ENCODE data around the gene KPNB1. TPM values are rescaled to one million over a fixed set of nuclear protein-coding genes. Genes with fewer than 3 reads are reported as not detected.

Gene KPNB1
- total RNA-seq, 2 donors from 2014 or later = 91.4 to 102 TPM

DNA sequence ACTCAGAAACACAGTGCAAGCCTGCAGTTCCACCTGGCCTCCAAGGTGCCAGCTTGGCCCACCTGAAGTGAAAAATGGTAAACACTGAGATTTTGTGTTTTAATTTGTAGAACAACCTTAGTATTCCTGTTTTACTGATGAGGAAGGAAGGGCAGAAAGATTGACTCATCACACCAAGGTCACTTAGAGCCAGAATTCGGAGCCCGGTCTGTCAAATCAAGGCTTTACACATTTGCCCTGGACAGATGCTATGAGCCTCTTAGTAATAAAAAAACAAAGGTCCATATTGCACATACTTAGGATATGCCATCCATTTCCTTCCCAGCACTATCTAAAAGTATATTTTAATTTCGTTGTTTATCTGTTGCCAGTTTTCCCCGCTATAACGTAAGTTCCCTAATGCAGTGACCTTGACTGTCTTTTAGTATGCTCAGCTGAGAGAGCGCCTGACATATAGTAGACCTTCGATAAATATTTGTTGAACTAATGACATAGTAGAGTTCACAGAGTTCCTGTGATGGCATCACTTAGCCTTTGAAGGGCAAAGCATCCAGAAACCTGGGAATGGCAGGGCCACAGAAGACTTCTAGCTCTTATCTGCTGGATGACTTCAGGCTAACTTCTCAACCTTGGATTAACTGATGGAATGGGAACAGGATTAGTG is 37.1 kb downstream of the KPNB1 start:
- Histone ChIP-seq H3K4me3 (no peak overlapping the region), H3K27me3 (no peaks in the 10 kb centered on the region), H3K9me3 (no peaks in the 10 kb centered on the region), H3K27ac (no peak overlapping the region), H3K4me1 (no peaks in the 10 kb centered on the region), H3K36me3 (peaks cover 10% of the 10 kb centered on the region)
- TF ChIP-seq, protein P1, sequence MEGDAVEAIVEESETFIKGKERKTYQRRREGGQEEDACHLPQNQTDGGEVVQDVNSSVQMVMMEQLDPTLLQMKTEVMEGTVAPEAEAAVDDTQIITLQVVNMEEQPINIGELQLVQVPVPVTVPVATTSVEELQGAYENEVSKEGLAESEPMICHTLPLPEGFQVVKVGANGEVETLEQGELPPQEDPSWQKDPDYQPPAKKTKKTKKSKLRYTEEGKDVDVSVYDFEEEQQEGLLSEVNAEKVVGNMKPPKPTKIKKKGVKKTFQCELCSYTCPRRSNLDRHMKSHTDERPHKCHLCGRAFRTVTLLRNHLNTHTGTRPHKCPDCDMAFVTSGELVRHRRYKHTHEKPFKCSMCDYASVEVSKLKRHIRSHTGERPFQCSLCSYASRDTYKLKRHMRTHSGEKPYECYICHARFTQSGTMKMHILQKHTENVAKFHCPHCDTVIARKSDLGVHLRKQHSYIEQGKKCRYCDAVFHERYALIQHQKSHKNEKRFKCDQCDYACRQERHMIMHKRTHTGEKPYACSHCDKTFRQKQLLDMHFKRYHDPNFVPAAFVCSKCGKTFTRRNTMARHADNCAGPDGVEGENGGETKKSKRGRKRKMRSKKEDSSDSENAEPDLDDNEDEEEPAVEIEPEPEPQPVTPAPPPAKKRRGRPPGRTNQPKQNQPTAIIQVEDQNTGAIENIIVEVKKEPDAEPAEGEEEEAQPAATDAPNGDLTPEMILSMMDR (IDR thresholded peaks at IDR 0.05) = no peak
- DNase-seq (ENCODE audit: low spot score) = no peak

DNA sequence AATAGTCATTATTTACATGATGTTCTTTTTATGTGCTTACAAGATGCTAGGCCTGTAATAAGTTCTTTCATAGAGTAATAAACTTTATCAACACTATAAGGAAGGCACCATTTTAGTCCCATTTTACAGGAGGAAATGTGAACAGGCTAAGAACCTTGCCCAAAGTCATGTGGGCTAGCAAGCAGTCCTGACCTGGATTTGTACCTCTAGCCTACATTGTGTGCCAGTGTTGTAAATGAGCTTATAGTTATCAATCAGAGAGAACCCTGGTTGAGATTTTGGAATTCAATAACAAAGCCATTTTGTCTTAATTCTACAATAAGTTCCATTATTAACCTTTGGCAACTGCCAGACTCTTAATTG is 37.6 kb downstream of the KPNB1 start:
- no peaks in the 10 kb centered on the region for H3K9me3 ChIP-seq
- H3K27ac ChIP-seq = no peak overlapping the region
- H3K4me3 ChIP-seq = no peak overlapping the region
- no peak for DNase-seq (ENCODE audit: low spot score)
- TF ChIP-seq, protein P1 (IDR thresholded peaks at IDR 0.05) = no peak
- peaks cover 4% of the 10 kb centered on the region for H3K36me3 ChIP-seq
- H3K27me3 ChIP-seq = no peaks in the 10 kb centered on the region
- H3K4me1 ChIP-seq = no peaks in the 10 kb centered on the region

DNA sequence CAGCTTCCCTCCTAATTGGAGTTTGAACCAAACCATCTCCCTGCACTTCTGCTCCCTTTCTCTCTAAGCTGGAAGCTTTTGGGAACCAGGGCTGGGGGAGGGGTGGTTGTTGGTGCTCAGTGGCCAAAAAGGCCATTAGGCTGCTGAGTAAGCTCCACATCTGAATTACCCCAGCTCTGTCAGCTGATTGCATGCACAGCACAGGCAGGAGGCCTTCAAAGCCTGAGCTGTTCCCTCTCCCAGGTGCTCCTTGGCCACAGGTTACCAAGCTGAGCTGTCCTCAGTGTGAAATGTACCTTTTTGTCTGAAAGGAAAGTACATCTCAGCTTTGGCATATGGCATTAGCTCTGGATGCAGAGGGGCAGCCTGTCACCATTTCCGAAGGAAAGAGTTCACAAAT is 38.0 kb downstream of the KPNB1 start:
- H3K4me3 ChIP-seq = no peak overlapping the region
- DNase-seq (ENCODE audit: low spot score) = no peak
- peaks cover under 1% of the 10 kb centered on the region for H3K36me3 ChIP-seq
- peaks cover 0 to 3% of the 10 kb centered on the region in 2 donors for H3K4me1 ChIP-seq
- no peak overlapping the region for H3K27ac ChIP-seq
- TF ChIP-seq, protein P1 (IDR thresholded peaks at IDR 0.05) = no peak
- H3K9me3 ChIP-seq = no peaks in the 10 kb centered on the region
- no peaks in the 10 kb centered on the region for H3K27me3 ChIP-seq

DNA sequence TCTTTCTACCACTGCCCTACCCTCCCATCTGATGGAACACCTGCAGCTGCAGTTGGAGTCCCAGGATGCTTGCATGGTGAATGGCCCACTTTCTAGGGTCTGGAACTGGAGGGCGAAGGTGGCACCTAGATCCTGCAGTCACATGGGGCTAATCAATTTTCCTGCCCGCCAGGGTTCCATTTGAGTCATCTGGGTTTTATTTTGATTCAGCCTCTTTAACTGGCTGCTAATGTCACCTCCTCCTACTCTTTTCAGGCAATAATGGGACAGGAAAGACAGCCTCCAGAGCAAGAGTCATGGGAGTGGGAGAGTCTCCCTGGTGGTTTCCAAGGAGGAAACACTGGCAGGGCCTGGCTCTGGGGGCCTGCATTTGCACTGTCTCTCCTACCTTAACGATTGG is 40.4 kb downstream of the KPNB1 start:
- H3K4me3 ChIP-seq = no peak overlapping the region
- no peaks in the 10 kb centered on the region for H3K27me3 ChIP-seq
- H3K4me1 ChIP-seq = peaks cover 0 to 14% of the 10 kb centered on the region in 2 donors
- H3K9me3 ChIP-seq = no peaks in the 10 kb centered on the region
- TF ChIP-seq, protein P1 (IDR thresholded peaks at IDR 0.05) = no peak
- no peak for DNase-seq (ENCODE audit: low spot score)
- no peaks in the 10 kb centered on the region for H3K36me3 ChIP-seq
- no peak overlapping the region for H3K27ac ChIP-seq

DNA sequence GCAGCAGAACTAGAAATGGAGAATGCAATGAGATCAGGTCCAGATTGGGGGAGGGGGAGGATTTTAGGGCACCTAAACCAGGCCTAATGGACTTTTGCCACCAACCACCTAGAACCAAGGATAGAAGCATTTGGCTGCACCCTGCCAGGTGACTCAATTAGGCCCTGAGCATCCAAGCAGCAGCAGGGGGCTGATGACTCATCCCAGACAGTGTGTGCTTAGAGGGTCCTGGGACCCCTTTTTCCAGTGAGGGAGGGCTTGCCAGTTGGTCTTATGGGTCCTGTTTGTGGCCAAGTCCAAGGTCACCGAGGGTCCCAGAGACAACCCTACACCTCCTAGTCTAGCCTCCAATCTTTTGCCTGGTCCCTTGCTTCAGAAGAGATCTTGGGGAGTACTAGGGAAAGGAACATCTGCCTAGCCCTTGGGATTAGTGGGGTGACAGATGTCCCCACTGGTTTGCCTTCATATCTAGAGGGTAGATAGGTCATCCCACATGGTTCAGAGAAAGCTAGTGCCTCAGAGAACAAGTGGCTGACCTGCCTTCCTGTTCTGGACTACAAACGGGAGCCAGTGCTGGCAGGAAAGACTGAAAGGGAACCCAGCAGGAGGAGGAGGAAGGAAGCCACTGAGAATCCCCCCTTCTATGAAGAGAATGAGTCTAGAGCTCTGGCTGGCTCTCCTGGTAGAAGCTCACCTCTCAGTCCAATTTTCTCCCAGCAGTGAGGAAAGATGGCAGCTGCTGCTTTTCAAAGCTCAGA is 42.6 kb downstream of the KPNB1 start:
- Histone ChIP-seq H3K36me3 (no peaks in the 10 kb centered on the region), H3K4me3 (no peak overlapping the region), H3K27ac (no peak overlapping the region), H3K9me3 (no peaks in the 10 kb centered on the region), H3K27me3 (no peaks in the 10 kb centered on the region), H3K4me1 (peaks cover 0 to 33% of the 10 kb centered on the region in 2 donors)
- TF ChIP-seq, protein P1 (IDR thresholded peaks at IDR 0.05) = no peak
- no peak for DNase-seq (ENCODE audit: low spot score)

All from right atrium auricular region (tissue), 2 donors.